LNCAP (cell line): ENCODE data around the gene OBP2B.
"Not testable (repeated sequence)": the region's sequence is repeated elsewhere in the genome, so short reads cannot be mapped to it uniquely, and the experiment has no call there.

Experiments
- TF ChIP-seq, protein P1 (sequence below): fragments of 450-650 bp; IDR thresholded peaks from 2 replicates; pipeline ENCODE4 v1.5.1; 2017; ENCODE audit warnings: mild to moderate bottlenecking

OBP2B gene, protein sequence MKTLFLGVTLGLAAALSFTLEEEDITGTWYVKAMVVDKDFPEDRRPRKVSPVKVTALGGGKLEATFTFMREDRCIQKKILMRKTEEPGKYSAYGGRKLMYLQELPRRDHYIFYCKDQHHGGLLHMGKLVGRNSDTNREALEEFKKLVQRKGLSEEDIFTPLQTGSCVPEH

DNA sequence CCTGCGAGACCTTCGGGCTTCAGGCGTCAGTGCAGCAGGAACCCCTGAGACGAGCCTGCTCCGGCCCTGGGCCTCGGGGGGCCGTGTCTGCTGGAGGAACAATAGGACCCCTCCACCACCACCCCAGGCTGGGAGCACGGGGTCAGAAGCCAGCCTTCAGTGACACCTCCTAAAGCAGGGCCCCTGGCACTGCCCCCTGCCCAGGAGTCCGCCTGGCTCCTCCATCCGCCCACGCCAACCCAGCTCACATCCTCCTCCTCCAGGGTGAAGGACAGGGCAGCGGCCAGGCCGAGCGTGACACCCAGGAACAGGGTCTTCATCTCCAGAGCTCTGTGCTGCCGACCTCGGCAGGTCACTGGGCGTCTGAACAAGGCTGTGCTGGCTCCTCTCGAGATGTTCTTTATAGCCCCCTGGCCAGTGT lies at the start of gene OBP2B:
Gene OBP2B, minus strand, starts transcription at position 371 of the 421 bp plus-strand sequence. Its CDS starts 51 bp downstream, at position 320.
- TF ChIP-seq, protein P1, sequence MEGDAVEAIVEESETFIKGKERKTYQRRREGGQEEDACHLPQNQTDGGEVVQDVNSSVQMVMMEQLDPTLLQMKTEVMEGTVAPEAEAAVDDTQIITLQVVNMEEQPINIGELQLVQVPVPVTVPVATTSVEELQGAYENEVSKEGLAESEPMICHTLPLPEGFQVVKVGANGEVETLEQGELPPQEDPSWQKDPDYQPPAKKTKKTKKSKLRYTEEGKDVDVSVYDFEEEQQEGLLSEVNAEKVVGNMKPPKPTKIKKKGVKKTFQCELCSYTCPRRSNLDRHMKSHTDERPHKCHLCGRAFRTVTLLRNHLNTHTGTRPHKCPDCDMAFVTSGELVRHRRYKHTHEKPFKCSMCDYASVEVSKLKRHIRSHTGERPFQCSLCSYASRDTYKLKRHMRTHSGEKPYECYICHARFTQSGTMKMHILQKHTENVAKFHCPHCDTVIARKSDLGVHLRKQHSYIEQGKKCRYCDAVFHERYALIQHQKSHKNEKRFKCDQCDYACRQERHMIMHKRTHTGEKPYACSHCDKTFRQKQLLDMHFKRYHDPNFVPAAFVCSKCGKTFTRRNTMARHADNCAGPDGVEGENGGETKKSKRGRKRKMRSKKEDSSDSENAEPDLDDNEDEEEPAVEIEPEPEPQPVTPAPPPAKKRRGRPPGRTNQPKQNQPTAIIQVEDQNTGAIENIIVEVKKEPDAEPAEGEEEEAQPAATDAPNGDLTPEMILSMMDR: not testable (repeated sequence)

DNA sequence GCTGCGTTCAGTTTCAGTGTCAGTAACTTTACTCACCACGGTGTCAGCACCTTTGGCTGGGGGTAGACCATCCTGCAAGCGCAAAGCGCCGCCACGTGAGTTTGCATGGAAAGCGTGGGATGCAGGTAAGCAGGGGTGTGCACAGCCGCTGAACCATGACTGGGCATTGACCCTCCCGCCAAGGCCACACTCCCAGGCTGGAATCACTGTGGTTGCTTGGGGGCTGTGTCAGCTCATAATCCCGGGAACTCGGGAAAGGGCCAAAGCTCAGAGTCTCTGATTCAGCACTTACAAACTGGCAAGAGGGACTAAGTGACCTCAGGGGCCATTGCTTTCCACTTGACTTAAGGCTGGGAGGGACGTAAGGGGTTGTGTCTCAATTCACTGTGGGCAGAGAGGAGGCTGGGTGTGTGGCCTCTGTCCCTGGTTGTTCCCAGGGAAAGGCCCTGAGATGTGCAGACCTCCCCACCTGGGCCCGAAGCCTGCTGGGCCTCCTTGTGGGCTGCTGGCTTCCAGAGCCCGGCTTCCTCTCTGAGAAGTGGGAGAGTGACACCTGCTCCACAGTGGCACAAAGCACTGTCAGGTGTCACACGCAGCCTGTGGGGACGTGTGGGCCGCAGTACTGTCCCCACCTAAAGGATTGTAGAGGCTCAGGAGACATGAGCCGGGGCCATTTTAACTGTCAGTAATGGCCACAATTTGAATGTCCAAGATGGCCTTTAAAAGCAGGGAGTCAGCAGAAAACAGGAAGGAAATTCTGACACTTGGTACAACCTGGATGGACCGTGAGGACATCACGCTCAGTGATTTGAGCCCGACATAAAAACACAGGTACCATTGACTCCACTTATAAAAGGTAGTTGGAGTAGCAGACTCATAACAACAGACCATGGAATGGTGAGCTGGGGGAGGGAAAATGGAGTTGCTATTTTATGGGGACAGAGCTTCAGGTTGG lies 49.3 kb upstream of the OBP2B start:
- TF ChIP-seq, protein P1: no peak

DNA sequence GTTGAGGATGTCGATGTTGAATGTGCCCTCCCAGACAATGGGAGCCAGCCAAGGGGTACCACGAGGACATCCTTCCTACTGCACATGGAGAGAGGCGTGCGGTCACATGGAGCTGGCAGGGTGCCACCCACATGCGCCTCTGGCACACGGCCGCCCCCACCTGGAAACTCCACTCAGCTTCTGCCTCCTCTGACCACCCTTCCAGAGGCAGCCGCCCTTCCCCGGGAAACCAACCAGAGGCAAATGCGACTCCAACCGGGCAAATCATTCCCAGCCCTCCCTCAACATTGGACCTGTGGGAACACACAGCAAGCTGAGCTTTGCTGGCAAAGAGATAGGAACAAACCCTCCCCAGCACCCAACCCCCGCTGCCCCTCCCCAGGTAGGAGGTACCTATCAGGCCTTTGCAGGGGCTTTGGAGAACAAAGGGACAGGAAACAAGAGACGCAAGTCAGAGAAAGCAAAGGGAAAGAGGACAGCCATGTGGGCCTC lies 48.5 kb upstream of the OBP2B start:
- TF ChIP-seq, protein P1: no peak

DNA sequence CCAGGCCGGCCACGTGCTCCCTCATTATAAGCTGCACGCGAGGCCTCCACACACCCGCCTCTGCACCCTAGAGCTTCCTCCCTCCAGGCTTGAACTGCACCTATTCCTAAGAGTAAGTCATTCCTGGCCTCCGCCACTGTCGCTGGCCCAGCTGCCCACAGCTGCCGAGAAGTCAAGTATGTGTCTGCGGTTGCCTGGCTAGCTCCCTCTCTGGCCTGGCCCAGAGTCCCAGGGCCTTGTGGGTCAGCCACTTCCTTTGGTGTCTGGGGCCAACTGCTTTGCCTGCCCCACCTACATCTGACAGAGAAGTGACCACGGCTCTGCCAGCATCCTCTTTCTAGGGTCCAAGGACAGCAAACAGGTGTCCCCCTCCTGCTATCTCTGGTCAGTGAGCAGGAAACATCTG lies 47.6 kb upstream of the OBP2B start:
- TF ChIP-seq, protein P1: no peak

DNA sequence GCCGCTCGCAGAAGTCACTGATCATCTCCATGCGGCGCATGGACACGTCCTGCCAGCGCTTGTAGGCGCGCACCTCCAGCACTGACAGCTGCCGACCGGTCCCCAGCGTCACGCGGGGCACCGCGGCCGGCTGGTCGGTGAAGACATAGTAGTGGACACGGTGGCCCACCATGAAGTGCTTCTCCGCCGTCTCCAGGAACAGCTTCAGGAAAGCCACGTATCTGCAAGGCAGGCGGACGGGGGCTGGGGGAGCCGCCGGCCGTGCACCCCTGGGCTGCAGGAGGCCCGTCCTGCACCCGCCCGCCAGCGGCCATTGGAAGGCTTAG lies 47.0 kb upstream of the OBP2B start:
- TF ChIP-seq, protein P1: no peak

DNA sequence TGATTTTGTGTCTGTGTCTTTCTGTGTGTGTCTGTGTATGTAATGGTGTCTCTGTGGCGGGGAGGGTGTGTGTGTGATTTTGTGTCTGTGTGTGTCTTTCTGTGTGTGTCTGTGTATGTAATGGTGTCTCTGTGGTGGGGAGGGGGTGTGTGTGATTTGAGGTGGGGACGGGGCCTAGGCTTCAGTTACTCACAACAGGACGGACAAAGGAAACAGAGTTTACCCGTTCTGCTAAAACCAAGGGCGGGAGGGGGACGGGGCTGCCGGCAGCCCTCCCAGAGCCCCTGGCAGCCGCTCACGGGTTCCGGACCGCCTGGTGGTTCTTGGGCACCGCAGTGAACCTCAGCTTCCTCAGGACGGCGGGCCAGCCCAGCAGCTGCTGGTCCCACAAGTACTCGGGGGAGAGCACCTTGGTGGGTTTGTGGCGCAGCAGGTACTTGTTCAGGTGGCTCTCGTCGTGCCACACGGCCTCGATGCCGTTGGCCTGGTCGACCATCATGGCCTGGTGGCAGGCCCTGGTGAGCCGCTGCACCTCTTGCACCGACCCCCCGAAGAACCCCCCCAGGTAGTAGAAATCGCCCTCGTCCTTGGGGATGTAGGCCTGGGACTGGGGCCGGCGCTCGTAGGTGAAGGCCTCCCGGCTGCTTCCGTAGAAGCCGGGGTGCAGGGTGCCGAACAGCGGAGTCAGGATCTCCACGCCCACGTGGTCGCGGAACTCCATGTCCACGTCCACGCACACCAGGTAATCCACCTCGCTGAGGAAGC lies 46.5 kb upstream of the OBP2B start:
- TF ChIP-seq, protein P1: no peak

DNA sequence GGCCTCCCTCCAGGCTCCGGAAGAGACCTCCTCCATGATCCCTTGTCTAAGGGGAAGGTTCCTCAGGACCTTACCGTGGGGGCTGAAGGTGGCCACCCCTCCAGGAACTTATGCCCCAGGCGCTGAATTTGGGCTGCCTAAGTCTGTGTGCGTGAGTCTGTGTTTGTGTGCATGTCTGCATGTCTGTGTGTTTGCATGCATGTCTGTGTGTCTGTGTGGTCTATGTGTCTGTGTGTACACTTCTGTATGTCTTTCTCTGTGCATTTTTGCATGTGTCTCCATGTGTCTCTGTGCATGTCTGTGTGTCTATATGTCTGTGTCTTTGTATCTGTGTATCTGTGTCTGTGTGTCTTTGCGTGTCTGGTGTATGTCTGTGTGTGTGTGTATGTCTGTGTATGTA lies 45.4 kb upstream of the OBP2B start:
- TF ChIP-seq, protein P1: no peak
